NCI-H1436 treated with DMSO at 0.1 percent for 48 hours (cell line): ENCODE measurements around the gene YKT6.

Experiments used
- DNase-seq: peaks from one replicate; lab custom pipeline; 2025; lab: John Stamatoyannopoulos, UW

YKT6 gene

DNA sequence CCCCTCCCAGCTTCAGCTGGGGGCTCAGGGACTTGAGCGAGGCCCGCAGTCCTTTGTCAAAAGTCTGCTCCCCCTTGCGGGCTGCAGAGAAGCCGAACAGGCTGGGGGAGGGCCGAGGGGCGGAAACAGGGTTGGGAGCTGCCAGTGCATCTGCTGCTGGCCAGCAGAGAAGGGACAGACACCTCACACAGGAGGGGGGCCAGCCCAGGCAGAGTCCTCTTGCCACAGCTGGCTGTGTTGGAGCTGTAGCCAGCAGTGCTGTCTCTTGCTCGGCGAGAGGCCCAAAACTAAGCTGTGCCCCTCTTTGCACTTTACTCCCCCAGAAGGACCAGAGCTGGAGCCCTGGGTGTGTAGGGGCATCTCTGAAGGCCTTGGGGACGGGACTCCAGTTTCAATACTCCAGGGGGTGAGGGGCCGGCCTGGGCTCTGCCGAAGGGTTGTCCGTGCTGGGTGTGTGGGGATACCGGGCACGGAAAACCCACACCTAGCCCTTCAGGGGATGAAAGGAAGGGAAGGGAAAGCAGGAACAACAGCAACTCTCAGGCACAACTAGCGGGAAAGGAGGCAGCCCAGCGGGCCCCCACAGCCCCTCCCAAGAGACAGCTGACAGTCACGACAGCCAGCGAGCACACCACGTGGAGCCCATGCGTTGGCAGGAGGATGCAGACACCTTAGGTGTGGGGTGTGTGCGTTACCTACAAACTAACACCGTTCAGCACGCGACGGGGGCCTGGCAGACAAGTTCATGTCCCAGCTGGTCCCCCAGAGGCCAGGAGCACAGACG lies 17.8 kb downstream of the YKT6 start:
- no peak for DNase-seq

GRCh38 chr7:44219371-44220045 lies 18.7 kb downstream of the YKT6 start:
- no peak for DNase-seq

GRCh38 chr7:44220046-44220357 lies 19.2 kb downstream of the YKT6 start:
- DNase-seq = no peak

- DNase-seq = no peak
Measured at GRCh38 chr7:44220358-44221112, 19.8 kb downstream of the YKT6 start.

GRCh38 chr7:44221231-44221791 lies 20.5 kb downstream of the YKT6 start:
- DNase-seq = no peak

GRCh38 chr7:44222074-44222473 lies 21.3 kb downstream of the YKT6 start:
- no peak for DNase-seq

DNA sequence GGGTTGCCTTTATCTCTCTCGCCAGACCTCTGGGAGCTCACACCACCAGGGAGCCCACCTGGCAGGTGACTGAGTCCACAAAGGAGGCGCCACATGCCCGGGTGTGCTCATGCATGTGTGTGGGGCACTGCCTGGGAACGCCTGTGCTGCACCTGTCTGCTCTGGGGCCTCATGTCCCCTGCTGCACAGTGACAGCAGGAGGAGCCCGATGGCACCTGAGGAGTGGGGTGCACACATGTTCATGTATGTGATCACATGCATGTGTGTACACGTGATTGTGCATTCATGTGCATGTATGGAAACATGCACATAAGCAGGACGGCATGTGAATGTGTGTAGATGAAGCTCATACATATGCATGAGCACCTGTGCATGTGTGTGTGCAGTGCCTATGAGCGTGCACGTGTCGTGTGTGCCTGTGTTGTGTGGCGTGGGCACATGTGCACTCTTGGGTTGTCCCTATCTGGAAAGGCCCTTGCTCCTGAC lies 22.0 kb downstream of the YKT6 start:
- DNase-seq = no peak

- DNase-seq = no peak
Measured at GRCh38 chr7:44223362-44224079, 22.7 kb downstream of the YKT6 start.

- no peak for DNase-seq
Measured at GRCh38 chr7:44224080-44224973, 23.5 kb downstream of the YKT6 start.

DNA sequence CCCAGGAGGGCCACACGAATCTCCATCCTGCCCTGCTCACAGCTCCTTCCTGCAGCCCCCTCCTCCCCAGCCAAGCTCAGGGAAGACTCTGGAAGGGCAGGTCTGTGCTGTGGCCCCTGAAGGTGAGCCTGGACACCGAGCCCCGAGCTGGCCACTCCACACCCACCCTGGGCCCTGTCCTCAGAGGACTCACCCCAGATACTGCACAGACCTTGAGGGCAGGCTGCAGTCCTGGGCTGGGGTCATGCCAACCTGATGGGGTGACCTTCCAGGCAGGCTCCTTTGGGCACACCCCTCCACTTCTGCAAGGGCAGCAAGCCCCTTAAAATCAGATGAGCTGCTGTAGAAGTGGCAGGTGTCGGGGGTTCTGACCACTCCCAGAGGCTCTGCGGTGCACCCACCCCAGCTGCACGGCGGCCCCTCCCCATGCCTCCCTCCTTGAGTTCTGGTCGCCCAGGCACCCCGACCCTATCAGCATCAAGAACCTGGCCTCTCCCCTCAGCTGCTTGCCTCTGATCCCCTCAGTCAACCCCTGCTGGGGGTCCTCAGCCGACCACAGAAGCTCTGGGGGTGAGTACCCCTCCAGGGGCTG lies 24.3 kb downstream of the YKT6 start:
- DNase-seq = no peak

- DNase-seq = no peak
Measured at GRCh38 chr7:44225566-44226395, 25.0 kb downstream of the YKT6 start.

DNA sequence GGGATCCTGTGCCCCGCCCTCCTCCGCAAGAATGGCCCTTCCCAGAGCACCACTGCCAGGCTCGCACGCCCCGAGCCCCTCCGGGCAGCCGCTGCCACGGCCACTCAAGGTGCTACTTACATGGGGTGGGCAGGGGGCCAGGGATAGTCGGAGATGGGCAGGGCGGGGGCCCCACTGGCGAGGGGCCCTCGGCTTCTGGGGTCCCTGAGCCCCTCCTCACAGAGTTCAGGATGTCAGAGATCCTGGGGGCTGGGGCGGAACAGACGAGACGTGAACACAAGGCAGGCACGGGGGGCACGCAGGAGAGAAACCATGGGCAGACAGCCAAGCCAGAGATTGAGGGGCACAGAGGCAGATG lies 25.6 kb downstream of the YKT6 start:
- no peak for DNase-seq

GRCh38 chr7:44227911-44228310 lies 27.1 kb downstream of the YKT6 start:
- DNase-seq = no peak

GRCh38 chr7:44228571-44229350 lies 28.0 kb downstream of the YKT6 start:
- DNase-seq = no peak

GRCh38 chr7:44229546-44230105 lies 28.8 kb downstream of the YKT6 start:
- no peak for DNase-seq

GRCh38 chr7:44230286-44230685 lies 29.5 kb downstream of the YKT6 start:
- no peak for DNase-seq

- no peak for DNase-seq
Measured at GRCh38 chr7:44231088-44231487, 30.3 kb downstream of the YKT6 start.

GRCh38 chr7:44232396-44232795 lies 31.6 kb downstream of the YKT6 start:
- no peak for DNase-seq
